ENCODE data around the gene NDUFB7. TPM values are rescaled to one million over a fixed set of nuclear protein-coding genes. Genes with fewer than 3 reads are reported as not detected.
"Not testable (repeated sequence)": the region's sequence is repeated elsewhere in the genome, so short reads cannot be mapped to it uniquely, and the experiment has no call there.

The NDUFB7 gene
- total RNA-seq (10 to 100 TPM; 56.6 to 67.2 TPM), polyA plus RNA-seq (100 to 1,000 TPM; 177 to 252 TPM)

GRCh38 chr19:14571695-14572490 lies at the start of gene NDUFB7:
Gene NDUFB7 (minus strand): TSS chr19:14572066. CDS start chr19:14572000, 66 bp downstream.
- Histone ChIP-seq H3K9me3 (ENCODE audit: control insufficient read depth in 1 of 2, low read length in 2 of 2) (no peaks in the 10 kb centered on the region), H3K4me3 (ENCODE audit: low read length in 2 of 2) (peak within 1 kb of the TSS; percentile 76 to 91), H3K27me3 (ENCODE audit: insufficient read depth, low read length) (no peaks in the 10 kb centered on the region), H3K27ac (ENCODE audit: low read depth, low read length) (peak within 1 kb of the TSS; percentile 68), H3K4me1 (ENCODE audit: insufficient read depth, low read length) (peaks cover 33% of the 10 kb centered on the region), H3K36me3 (ENCODE audit: insufficient read depth, low read length) (peaks cover 3% of the 10 kb centered on the region)
- ChIA-PET POLR2A (ENCODE audit: partially characterized antibody) (interaction anchor here (0.6 to 3.9 kb wide), 10 partner anchors 10 to 840 kb away, joined by 3 to 43 read pairs (median 6); partner anchors contain the start of genes DNAJB1, GIPC1 and ZNF333), CTCF (ENCODE audit: partially characterized antibody) (interaction anchor here (0.6 to 7.5 kb wide), 17 partner anchors 9 to 435 kb away, joined by 3 to 232 read pairs (median 5); partner anchors contain the start of genes ASF1B and ZNF333)
- Mint-ChIP-seq H3K27ac (peak within 1 kb of the TSS; percentile 89 to 96 (median 93)), H3K4me1 (peaks cover 16 to 55% (median 43%) of the 10 kb centered on the region in 4 donors), H3K4me3 (peak within 1 kb of the TSS; percentile 95 to 97 (median 96)), H3K36me3 (peaks cover 6 to 24% of the 10 kb centered on the region in 2 donors), H3K27me3 (no peaks in the 10 kb centered on the region), H3K9me3 (peaks cover 0 to 1% (median 0%) of the 10 kb centered on the region in 8 donors)
- intact Hi-C loops (cut with micrococcal nuclease), result no loop called here
- peak; percentile 91 to 93 (median 93) for DNase-seq

GRCh38 chr19:14619404-14619803 lies 47.5 kb upstream of the NDUFB7 start:
- Histone ChIP-seq H3K36me3 (ENCODE audit: insufficient read depth, low read length) (no peaks in the 10 kb centered on the region), H3K4me1 (ENCODE audit: insufficient read depth, low read length) (no peaks in the 10 kb centered on the region), H3K27me3 (ENCODE audit: insufficient read depth, low read length) (no peaks in the 10 kb centered on the region), H3K9me3 (ENCODE audit: control insufficient read depth in 1 of 2, low read length in 2 of 2) (peaks cover 0 to 11% of the 10 kb centered on the region in 2 donors), H3K4me3 (ENCODE audit: low read length in 2 of 2) (no peak overlapping the region), H3K27ac (ENCODE audit: low read depth, low read length) (no peak overlapping the region)
- H3K4me1 Mint-ChIP-seq, result no peaks in the 10 kb centered on the region
- no peak overlapping the region for H3K27ac Mint-ChIP-seq
- intact Hi-C loops (cut with micrococcal nuclease), result no loop called here
- no peak for DNase-seq
- CTCF ChIA-PET (ENCODE audit: partially characterized antibody), result no interaction called here
- H3K4me3 Mint-ChIP-seq, result no peak overlapping the region
- peaks cover 3 to 4% of the 10 kb centered on the region in 2 donors for H3K27me3 Mint-ChIP-seq
- POLR2A ChIA-PET (ENCODE audit: partially characterized antibody), result no interaction called here
- peaks cover 3 to 23% (median 16%) of the 10 kb centered on the region in 8 donors for H3K9me3 Mint-ChIP-seq
- H3K36me3 Mint-ChIP-seq, result peaks cover 0 to 8% of the 10 kb centered on the region in 2 donors

GRCh38 chr19:14616407-14616806 lies 44.5 kb upstream of the NDUFB7 start:
- no peak overlapping the region for H3K4me3 ChIP-seq (ENCODE audit: low read length in 2 of 2)
- H3K9me3 Mint-ChIP-seq, result peaks cover 3 to 23% (median 16%) of the 10 kb centered on the region in 8 donors
- H3K36me3 ChIP-seq (ENCODE audit: insufficient read depth, low read length), result no peaks in the 10 kb centered on the region
- no peak overlapping the region for H3K27ac Mint-ChIP-seq
- H3K27me3 ChIP-seq (ENCODE audit: insufficient read depth, low read length), result no peaks in the 10 kb centered on the region
- CTCF ChIA-PET (ENCODE audit: partially characterized antibody), result no interaction called here
- H3K4me1 Mint-ChIP-seq, result no peaks in the 10 kb centered on the region
- intact Hi-C loops (cut with micrococcal nuclease), result no loop called here
- H3K4me1 ChIP-seq (ENCODE audit: insufficient read depth, low read length), result no peaks in the 10 kb centered on the region
- peaks cover 0 to 11% of the 10 kb centered on the region in 2 donors for H3K9me3 ChIP-seq (ENCODE audit: control insufficient read depth in 1 of 2, low read length in 2 of 2)
- peaks cover 0 to 5% of the 10 kb centered on the region in 2 donors for H3K36me3 Mint-ChIP-seq
- H3K27me3 Mint-ChIP-seq, result peaks cover 2 to 3% of the 10 kb centered on the region in 2 donors
- POLR2A ChIA-PET (ENCODE audit: partially characterized antibody), result interaction anchor here (0.6 kb wide), 1 partner anchor 109 kb away, joined by 3 read pairs; no protein-coding TSS in a partner anchor
- no peak for DNase-seq
- H3K4me3 Mint-ChIP-seq, result no peak overlapping the region
- H3K27ac ChIP-seq (ENCODE audit: low read depth, low read length), result no peak overlapping the region

GRCh38 chr19:14615623-14616022 lies 43.8 kb upstream of the NDUFB7 start:
- DNase-seq, result no peak
- ChIA-PET CTCF (ENCODE audit: partially characterized antibody) (interaction anchor here (0.7 kb wide), 1 partner anchor 43 kb away, joined by 3 read pairs; no protein-coding TSS in a partner anchor), POLR2A (ENCODE audit: partially characterized antibody) (no interaction called here)
- no peak overlapping the region for H3K4me3 ChIP-seq (ENCODE audit: low read length in 2 of 2)
- H3K9me3 ChIP-seq (ENCODE audit: control insufficient read depth in 1 of 2, low read length in 2 of 2), result peaks cover 0 to 11% of the 10 kb centered on the region in 2 donors
- intact Hi-C loops (cut with micrococcal nuclease), result no loop called here
- no peaks in the 10 kb centered on the region for H3K4me1 ChIP-seq (ENCODE audit: insufficient read depth, low read length)
- Mint-ChIP-seq H3K27me3 (peaks cover 2 to 3% of the 10 kb centered on the region in 2 donors), H3K36me3 (peaks cover 0 to 5% of the 10 kb centered on the region in 2 donors), H3K4me3 (no peak overlapping the region), H3K9me3 (peaks cover 3 to 22% (median 16%) of the 10 kb centered on the region in 8 donors), H3K4me1 (no peaks in the 10 kb centered on the region), H3K27ac (no peak overlapping the region)
- no peaks in the 10 kb centered on the region for H3K27me3 ChIP-seq (ENCODE audit: insufficient read depth, low read length)
- H3K36me3 ChIP-seq (ENCODE audit: insufficient read depth, low read length), result no peaks in the 10 kb centered on the region
- no peak overlapping the region for H3K27ac ChIP-seq (ENCODE audit: low read depth, low read length)

- Histone ChIP-seq H3K27ac (ENCODE audit: low read depth, low read length) (no peak overlapping the region), H3K4me3 (ENCODE audit: low read length in 2 of 2) (no peak overlapping the region), H3K27me3 (ENCODE audit: insufficient read depth, low read length) (no peaks in the 10 kb centered on the region), H3K4me1 (ENCODE audit: insufficient read depth, low read length) (no peaks in the 10 kb centered on the region), H3K9me3 (ENCODE audit: control insufficient read depth in 1 of 2, low read length in 2 of 2) (peaks cover 0 to under 1% of the 10 kb centered on the region in 2 donors), H3K36me3 (ENCODE audit: insufficient read depth, low read length) (no peaks in the 10 kb centered on the region)
- Mint-ChIP-seq H3K36me3 (peaks cover 0 to 1% of the 10 kb centered on the region in 2 donors), H3K27ac (peak overlapping the region in 1 of 7 donors; percentile 43), H3K27me3 (peaks cover 2 to 6% of the 10 kb centered on the region in 2 donors), H3K4me3 (no peak overlapping the region), H3K4me1 (no peaks in the 10 kb centered on the region), H3K9me3 (peaks cover 0 to 8% (median 5%) of the 10 kb centered on the region in 8 donors)
- ChIA-PET CTCF (ENCODE audit: partially characterized antibody) (interaction anchor here (1.0 kb wide), 1 partner anchor 10 kb away, joined by 3 read pairs; no protein-coding TSS in a partner anchor), POLR2A (ENCODE audit: partially characterized antibody) (no interaction called here)
- intact Hi-C loops (cut with micrococcal nuclease), result no loop called here
- no peak for DNase-seq
Observed at GRCh38 chr19:14614099-14614412, 42.2 kb upstream of the NDUFB7 start.

- H3K36me3 Mint-ChIP-seq; H3K4me3 ChIP-seq (ENCODE audit: low read length in 2 of 2); CTCF ChIA-PET (ENCODE audit: partially characterized antibody); H3K27ac ChIP-seq (ENCODE audit: low read depth, low read length); H3K4me1 Mint-ChIP-seq; H3K9me3 ChIP-seq (ENCODE audit: control insufficient read depth in 1 of 2, low read length in 2 of 2); H3K27me3 Mint-ChIP-seq; DNase-seq; H3K9me3 Mint-ChIP-seq; H3K27me3 ChIP-seq (ENCODE audit: insufficient read depth, low read length); intact Hi-C loops (cut with micrococcal nuclease); H3K4me1 ChIP-seq (ENCODE audit: insufficient read depth, low read length); POLR2A ChIA-PET (ENCODE audit: partially characterized antibody); H3K4me3 Mint-ChIP-seq; H3K36me3 ChIP-seq (ENCODE audit: insufficient read depth, low read length); H3K27ac Mint-ChIP-seq: not testable (repeated sequence)
Observed at GRCh38 chr19:14613399-14614098, 41.7 kb upstream of the NDUFB7 start.

- intact Hi-C loops (cut with micrococcal nuclease), result no loop called here
- Histone ChIP-seq H3K27ac (ENCODE audit: low read depth, low read length) (no peak overlapping the region), H3K4me1 (ENCODE audit: insufficient read depth, low read length) (no peaks in the 10 kb centered on the region), H3K4me3 (ENCODE audit: low read length in 2 of 2) (no peak overlapping the region), H3K9me3 (ENCODE audit: control insufficient read depth in 1 of 2, low read length in 2 of 2) (no peaks in the 10 kb centered on the region), H3K36me3 (ENCODE audit: insufficient read depth, low read length) (no peaks in the 10 kb centered on the region), H3K27me3 (ENCODE audit: insufficient read depth, low read length) (no peaks in the 10 kb centered on the region)
- no peak for DNase-seq
- no peak overlapping the region for H3K27ac Mint-ChIP-seq
- H3K36me3 Mint-ChIP-seq, result peaks cover 0 to 1% of the 10 kb centered on the region in 2 donors
- H3K4me3 Mint-ChIP-seq, result no peak overlapping the region
- no peaks in the 10 kb centered on the region for H3K4me1 Mint-ChIP-seq
- peaks cover 2 to 6% of the 10 kb centered on the region in 2 donors for H3K27me3 Mint-ChIP-seq
- POLR2A ChIA-PET (ENCODE audit: partially characterized antibody), result no interaction called here
- CTCF ChIA-PET (ENCODE audit: partially characterized antibody), result no interaction called here
- H3K9me3 Mint-ChIP-seq, result peaks cover 0 to 5% (median 2%) of the 10 kb centered on the region in 8 donors
Observed at GRCh38 chr19:14612657-14613056, 40.8 kb upstream of the NDUFB7 start.
